Esophagus squamous epithelium (tissue), 4 donors: Measurements from ENCODE around the gene TGFBRAP1.

Source experiments
- CTCF ChIP-seq, 6 experiments: fragments of 450-650 bp in 4 of 6; fragments of 200-600 bp in 2 of 6; sonication (generic) in 2 of 6; IDR thresholded peaks; one replicate each; pipeline ENCODE4 v1.5.1; 2016 to 2019; ENCODE audit warnings: antibody characterized with exemption in 6 of 6, mild to moderate bottlenecking in 4 of 6, moderate library complexity in 4 of 6
- POLR2A ChIP-seq, 4 donors: fragments of 450-650 bp; IDR thresholded peaks; one replicate each; pipeline ENCODE4 v1.6.1; 2017; ENCODE audit warnings: antibody characterized with exemption in 4 of 4, mild to moderate bottlenecking in 4 of 4, moderate library complexity in 3 of 4

GRCh38 chr2:105269426-105269825, 60.1 kb downstream of the TGFBRAP1 start:
- TF ChIP-seq CTCF (IDR thresholded peaks at IDR 0.05) (no peak), POLR2A (IDR thresholded peaks at IDR 0.05) (no peak)
